Cardiac fibroblast (primary cell): ENCODE results near the gene SPACA9.

Source experiments
- DNase-seq, 2 donors: peaks; one replicate each; pipeline versions ENCODE4 v3.0.0 to v3.0.0-alpha.2; 2010; ENCODE audit warnings: low read depth in 2 of 2
- H3K4me3 ChIP-seq, 2 donors: replicated peaks in 1 of 2; 1 replicate in 1 of 2; 2 replicates in 1 of 2; pipeline ENCODE4 v1.5.1; 2011; ENCODE audit warnings: low read depth in 2 of 2, low read length in 2 of 2, mild to moderate bottlenecking in 2 of 2, moderate library complexity in 1 of 2
- CTCF ChIP-seq: IDR thresholded peaks from one replicate; pipeline ENCODE4 v1.5.1; 2011; ENCODE audit warnings: low read depth, mild to moderate bottlenecking, low read length, inconsistent platforms

The SPACA9 gene

GRCh38 chr9:132840980-132841379, 37.7 kb upstream of the SPACA9 start:
- no peak overlapping the region for H3K4me3 ChIP-seq
- TF ChIP-seq CTCF: no peak
- DNase-seq: no peak

GRCh38 chr9:132842124-132843044, 36.3 kb upstream of the SPACA9 start:
- no peak overlapping the region for H3K4me3 ChIP-seq
- DNase-seq: no peak
- TF ChIP-seq CTCF: no peak

GRCh38 chr9:132846109-132846917, 32.4 kb upstream of the SPACA9 start:
- TF ChIP-seq CTCF: no peak
- DNase-seq: no peak
- H3K4me3 ChIP-seq: no peak overlapping the region

- no peak for TF ChIP-seq CTCF
- no peak overlapping the region for H3K4me3 ChIP-seq
- DNase-seq: no peak
Measured at GRCh38 chr9:132846918-132847515, 31.7 kb upstream of the SPACA9 start.

GRCh38 chr9:132849185-132849706, 29.5 kb upstream of the SPACA9 start:
- H3K4me3 ChIP-seq: no peak overlapping the region
- TF ChIP-seq CTCF: no peak
- peak in 1 of 2 donors; percentile 49 for DNase-seq

- H3K4me3 ChIP-seq: no peak overlapping the region
- no peak for TF ChIP-seq CTCF
- DNase-seq: no peak
Measured at GRCh38 chr9:132853482-132853881, 25.2 kb upstream of the SPACA9 start.
